ENCODE data around the gene CPO.

CPO gene

DNA sequence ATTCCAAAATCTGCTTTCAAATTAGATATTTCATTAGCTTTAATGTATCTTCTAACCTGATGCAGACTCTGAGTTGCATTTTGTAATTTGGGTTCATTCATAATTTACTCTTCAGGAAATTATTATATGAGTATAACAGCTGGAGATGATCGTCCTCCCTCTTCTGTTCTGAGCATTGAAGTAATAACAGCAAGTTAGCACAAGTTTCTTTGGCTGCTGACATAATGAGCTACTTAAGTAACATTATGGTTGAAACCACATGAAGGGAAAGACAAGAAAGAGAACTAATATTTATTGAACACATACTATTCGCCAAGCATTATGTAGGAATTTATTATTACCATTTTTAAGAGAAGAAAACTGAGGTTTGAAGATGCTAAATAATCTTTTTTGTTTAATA, 75.1 kb downstream of the CPO start:
- no peak overlapping the region for H3K27ac ChIP-seq
- TF ChIP-seq, protein P1, sequence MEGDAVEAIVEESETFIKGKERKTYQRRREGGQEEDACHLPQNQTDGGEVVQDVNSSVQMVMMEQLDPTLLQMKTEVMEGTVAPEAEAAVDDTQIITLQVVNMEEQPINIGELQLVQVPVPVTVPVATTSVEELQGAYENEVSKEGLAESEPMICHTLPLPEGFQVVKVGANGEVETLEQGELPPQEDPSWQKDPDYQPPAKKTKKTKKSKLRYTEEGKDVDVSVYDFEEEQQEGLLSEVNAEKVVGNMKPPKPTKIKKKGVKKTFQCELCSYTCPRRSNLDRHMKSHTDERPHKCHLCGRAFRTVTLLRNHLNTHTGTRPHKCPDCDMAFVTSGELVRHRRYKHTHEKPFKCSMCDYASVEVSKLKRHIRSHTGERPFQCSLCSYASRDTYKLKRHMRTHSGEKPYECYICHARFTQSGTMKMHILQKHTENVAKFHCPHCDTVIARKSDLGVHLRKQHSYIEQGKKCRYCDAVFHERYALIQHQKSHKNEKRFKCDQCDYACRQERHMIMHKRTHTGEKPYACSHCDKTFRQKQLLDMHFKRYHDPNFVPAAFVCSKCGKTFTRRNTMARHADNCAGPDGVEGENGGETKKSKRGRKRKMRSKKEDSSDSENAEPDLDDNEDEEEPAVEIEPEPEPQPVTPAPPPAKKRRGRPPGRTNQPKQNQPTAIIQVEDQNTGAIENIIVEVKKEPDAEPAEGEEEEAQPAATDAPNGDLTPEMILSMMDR (conservative IDR thresholded peaks at IDR 0.05), result no peak

DNA sequence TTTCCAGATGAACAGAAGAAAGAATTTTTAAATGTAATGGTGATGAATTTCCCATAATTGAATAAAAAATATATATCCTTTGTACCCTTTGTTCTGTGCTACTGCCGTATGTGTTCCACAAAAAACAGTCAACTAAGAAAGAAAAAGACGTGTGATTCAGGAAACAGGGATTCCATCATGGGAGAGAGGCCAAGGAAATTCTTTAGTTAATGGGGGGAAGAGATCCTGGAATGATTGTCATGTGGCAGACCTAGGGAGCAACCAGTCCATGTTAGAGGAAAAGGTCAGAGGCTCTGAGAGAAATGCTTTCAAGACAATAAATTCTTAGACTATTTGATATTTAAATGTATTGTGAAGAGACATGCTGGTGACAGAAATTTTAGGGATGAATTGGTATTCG, 76.6 kb downstream of the CPO start:
- TF ChIP-seq, protein P1 (conservative IDR thresholded peaks at IDR 0.05), result no peak
- no peak overlapping the region for H3K27ac ChIP-seq
